GM19397 (cell line): Measurements from ENCODE around the gene SAPCD1.

Source experiments
- ATAC-seq: cut with Tn5 transposase; IDR thresholded peaks from one replicate; pipeline ENCODE4 v1.9.1; 2021; ENCODE audit warnings: mild to moderate bottlenecking, moderate library complexity; ENCODE audit not compliant: unreplicated experiment

SAPCD1 gene

DNA sequence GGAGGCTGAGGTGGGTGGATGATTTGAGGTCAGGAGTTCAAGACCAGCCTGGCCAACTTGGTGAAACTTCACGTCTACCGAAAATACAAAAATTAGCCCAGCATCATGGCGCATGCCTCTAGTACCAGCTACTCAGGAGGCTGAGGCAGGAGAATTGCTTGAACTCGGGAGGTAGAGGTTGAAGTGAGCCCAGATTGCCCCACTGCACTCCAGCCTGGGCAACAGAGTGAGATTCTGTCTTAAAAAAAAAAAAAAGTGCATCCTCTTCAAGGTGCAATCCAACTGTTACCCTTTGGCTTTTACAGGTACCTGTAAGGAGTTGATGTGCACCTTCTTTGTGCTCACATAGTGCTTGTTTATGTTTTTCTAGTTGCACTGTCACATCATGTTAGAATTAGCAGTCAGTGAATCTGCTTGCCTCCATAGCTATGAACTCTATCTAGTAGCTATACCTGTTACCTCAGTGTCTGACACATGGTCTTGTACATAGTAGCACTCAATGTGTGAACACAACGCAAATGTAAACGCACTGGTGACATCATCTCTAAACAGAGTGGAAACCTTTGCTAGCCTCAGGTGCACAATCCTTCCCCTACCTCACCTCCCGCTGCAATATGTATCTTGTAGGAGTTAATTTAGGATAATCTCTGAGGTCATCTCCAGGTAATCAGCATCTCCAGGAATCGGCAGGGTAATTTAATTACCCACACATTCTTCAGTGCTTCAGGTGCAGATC lies 13.0 kb upstream of the SAPCD1 start:
- no peak for ATAC-seq

- ATAC-seq = no peak
These were observed 11.9 kb upstream of the SAPCD1 start for GRCh38 chr6:31750411-31751022.

DNA sequence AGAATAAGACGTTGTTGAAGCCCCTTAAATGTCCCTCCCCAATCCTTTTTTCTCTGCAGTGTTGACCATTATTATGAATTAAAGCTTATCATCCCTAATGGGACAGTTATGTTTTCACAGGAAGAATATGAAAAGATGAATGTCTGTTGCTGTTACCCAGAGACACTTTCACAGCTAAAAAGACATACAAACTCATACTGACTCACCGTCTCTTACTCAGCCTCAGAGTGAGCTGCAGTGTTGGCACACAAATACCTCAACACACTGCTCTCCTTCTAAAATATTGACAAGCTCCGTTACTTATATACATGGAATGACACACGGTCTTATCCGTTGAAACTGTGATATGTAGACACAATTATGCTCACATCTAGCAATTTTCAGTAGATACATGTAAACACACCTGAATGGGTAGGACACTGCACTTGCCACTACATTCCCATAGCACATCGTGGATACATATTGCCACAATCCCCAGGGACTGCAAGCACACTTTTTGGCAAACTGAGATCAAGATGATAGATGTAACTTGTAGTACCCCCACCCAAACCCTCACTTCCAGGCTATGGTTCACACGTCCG lies 9.6 kb upstream of the SAPCD1 start:
- no peak for ATAC-seq

GRCh38 chr6:31758281-31758680 lies 4.2 kb upstream of the SAPCD1 start:
- no peak for ATAC-seq

DNA sequence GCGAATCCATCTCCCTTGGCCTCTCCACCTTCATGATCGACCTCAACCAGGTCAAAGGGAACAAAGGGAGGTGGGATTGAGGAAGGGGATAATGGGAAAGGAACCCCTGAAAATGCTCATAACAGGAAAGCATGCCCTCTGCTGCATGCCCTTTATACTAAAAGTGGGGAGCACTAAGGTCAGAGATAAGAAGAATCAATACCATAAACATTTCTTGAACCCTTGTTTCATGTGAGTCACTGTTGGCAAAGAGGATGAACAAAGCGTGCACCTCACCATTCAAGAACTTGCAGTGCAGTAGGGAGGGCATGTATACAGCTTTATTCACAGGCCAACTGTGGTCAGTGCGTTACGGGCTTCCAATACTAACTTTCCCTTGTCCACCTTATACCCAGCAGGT lies 1.7 kb upstream of the SAPCD1 start:
- no peak for ATAC-seq

DNA sequence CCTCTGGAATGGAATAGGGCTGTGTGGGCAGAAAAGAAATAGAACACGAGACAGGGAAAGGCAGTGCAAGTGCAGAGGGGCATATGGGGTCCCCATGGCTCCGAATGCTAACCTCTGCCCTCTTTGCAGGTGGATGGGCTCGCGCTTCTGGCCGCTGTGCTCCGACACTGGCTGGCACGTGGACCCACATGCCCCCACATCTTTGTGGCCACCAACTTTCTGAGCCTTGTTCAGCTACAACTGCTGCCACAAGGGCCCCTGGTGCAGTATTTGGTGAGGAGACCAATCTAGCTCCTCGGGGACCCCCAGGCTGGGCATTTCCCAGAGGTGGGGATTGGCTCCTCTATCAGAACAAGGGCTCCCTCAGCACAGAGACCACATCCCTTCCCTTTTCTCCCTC lies 1.1 kb upstream of the SAPCD1 start:
- ATAC-seq = no peak

- no peak for ATAC-seq
These were observed 592 bp downstream of the SAPCD1 start for GRCh38 chr6:31762878-31763618.

DNA sequence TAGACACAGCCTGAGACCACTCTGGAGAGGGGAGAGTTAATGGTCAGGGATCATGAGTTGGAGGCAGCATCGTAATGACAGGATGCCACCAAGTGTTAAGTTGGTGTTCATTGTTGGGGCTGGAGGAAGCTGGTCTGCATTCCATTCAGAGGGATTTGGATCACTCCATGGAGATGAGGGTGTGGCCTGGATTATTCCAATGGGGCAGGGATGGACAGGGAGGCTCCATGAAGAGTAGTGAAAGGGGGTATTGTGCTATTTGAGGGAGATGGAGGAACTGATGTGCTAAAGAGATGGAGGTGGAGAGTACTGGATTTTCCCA lies 1.1 kb downstream of the SAPCD1 start:
- no peak for ATAC-seq

DNA sequence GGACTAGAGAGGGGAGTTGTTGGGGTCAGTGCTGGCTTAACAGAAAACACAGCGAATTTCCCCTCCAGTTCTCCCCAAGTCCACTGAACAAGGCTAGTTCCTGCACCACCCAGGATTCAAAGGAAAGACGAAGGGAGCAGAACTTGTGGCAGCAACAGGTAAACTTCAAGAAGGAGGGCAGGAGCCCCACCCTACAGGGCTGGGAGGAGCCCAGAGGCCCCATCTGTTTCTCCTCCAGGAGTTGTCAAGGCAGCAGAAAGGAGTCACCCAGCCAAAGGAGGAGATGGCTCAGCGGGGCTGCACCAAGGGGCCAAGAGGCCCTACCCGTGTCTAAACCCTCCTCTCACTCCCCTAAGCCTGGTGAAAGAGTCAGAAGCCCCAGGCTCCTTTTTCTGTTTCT lies 1.7 kb downstream of the SAPCD1 start:
- no peak for ATAC-seq

GRCh38 chr6:31765559-31765909 lies 3.1 kb downstream of the SAPCD1 start:
- ATAC-seq = no peak

DNA sequence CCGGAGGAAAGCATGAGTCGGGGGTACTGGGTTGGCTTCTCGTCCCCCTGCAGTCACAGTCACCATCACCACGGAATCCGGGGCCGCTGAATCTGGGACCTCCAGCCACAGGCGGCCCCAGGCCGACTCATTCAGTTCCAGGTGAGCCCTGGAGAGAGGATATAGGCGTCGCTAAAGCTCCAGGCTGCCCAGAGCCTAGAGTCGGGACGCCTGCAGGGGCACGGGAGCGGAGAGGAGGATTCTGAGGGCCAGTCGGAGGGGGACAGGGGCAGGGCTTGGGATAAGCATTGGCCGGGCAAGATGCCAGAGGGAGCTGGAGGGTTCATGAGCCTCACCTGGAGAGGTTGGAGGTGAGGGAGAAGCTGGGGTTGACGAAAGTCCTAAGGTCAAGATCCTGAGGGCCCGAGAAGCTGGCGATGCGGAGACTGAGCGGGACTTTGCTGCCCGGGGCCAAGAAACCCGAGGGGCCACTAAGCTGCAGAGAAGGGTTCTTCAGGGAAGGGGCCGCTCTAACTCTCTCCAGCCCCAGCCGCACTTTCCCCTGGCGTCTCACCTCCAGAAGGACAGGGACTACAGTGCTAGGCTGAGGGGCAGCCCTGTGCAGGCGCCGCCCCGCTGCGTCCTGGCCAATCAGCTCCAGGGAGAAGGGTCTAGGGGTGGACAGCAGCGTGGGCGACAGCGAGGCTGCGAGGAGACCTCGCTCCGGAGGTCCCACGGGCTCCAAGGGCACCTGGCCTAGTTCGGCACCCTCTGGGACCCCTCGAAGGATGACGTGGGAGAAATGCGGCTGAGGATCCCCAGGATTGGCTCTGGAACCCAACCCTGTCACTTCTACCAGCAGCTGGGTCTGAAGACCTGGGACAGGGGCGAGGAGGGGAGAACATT lies 3.7 kb downstream of the SAPCD1 start:
- ATAC-seq = no peak

- ATAC-seq = no peak
These were observed 4.7 kb downstream of the SAPCD1 start for GRCh38 chr6:31767096-31767645.

GRCh38 chr6:31768363-31769257 lies 6.2 kb downstream of the SAPCD1 start:
- no peak for ATAC-seq

DNA sequence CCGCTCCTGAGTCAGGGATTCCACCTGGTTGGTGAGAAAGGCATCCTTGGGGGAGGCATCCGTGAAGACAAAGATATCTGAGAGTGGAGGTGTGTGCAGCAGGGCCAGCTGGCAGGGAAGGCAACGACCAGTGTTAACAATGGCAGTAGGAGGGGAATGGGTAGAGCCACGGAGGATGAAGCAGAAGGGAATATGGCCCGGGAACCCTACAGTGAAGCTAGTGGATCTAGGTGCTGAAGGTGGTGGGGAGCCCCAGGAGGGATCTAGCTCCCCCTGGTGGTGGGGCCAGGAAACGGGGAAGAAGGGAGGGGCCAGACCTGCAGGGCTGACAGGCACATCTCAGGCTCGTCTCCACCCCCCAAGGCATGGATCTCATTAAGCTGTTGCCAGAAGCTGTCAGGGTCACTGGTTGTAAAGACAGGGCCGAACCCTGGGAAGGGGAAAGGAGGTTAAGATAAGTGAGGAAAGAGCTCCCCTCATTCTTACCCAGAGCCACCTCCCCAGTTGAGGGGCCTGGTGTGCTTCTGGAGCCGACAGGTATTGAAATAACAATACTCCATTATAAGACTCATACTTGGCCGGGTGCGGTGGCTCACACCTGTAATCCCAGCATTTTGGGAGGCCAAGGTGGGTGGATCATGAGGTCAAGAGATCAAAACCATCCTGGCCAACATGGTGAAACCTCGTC lies 7.4 kb downstream of the SAPCD1 start:
- no peak for ATAC-seq

- no peak for ATAC-seq
These were observed 8.4 kb downstream of the SAPCD1 start for GRCh38 chr6:31770860-31771259.

- ATAC-seq = no peak
These were observed 9.5 kb downstream of the SAPCD1 start for GRCh38 chr6:31771992-31772358.

- no peak for ATAC-seq
These were observed 12.7 kb downstream of the SAPCD1 start for GRCh38 chr6:31775184-31775583.

DNA sequence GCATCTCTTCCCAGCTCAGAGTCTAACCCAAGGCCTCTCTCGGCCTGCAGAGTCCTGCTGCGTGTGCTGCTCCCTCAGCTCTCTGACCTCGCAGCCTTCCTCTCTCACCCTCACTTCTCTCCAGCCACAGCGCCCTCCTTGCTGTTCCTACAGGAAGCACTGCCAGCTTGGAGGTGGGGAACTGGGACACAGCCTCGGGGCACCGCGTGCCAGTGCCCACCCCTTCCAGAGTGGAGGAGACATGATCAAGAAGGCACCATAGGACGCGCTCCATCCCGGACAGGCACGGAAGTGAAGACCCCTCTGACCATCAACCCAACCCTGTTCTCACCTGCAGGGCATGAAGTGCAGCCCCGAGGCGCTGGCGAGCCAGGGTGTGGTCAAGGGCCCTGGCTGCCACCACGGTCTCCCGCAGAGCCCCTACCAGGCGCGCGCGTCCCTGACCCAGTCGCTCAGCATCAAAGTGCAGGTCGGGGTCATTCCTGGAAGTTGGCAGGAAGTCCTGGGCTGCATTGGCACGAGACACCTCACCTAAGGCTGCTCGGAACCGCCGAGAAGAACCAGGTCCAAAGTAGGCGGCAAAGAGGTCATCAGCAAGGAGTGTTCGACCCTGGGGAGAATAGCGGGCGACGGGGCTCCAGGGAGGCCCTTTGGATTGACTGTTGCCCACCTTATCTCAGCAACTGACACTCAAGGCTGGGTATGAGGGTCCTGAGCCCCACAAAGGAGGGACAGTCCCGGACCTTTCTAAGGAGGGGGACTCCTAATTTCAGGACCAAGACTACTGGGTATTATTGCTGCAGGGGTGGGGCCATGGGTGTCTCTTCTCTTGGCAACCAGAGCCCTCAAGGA lies 13.4 kb downstream of the SAPCD1 start:
- ATAC-seq = no peak
